ENCODE results near the gene IFNL2. TPM values are rescaled to one million over a fixed set of nuclear protein-coding genes. Genes with fewer than 3 reads are reported as not detected.
"Not testable (repeated sequence)": the region's sequence is repeated elsewhere in the genome, so short reads cannot be mapped to it uniquely, and the experiment has no call there.

IFNL2 gene
- total RNA-seq, 1 donor from 2014 or later, result not detected

- peaks cover 12% of the 10 kb centered on the region for H3K4me1 Mint-ChIP-seq (ENCODE audit: low read depth)
- no peaks in the 10 kb centered on the region for H3K9me3 Mint-ChIP-seq (ENCODE audit: low read depth)
- no peak overlapping the region for H3K4me3 Mint-ChIP-seq (ENCODE audit: unreplicated experiment)
- no peak overlapping the region for H3K27ac Mint-ChIP-seq (ENCODE audit: unreplicated experiment)
- peak; percentile 50 for DNase-seq (ENCODE audit: low spot score)
- H3K27me3 Mint-ChIP-seq (ENCODE audit: low read depth), result peaks cover 42% of the 10 kb centered on the region
- peaks cover 5% of the 10 kb centered on the region for H3K36me3 Mint-ChIP-seq (ENCODE audit: low read depth)
- TF ChIP-seq, protein P1, sequence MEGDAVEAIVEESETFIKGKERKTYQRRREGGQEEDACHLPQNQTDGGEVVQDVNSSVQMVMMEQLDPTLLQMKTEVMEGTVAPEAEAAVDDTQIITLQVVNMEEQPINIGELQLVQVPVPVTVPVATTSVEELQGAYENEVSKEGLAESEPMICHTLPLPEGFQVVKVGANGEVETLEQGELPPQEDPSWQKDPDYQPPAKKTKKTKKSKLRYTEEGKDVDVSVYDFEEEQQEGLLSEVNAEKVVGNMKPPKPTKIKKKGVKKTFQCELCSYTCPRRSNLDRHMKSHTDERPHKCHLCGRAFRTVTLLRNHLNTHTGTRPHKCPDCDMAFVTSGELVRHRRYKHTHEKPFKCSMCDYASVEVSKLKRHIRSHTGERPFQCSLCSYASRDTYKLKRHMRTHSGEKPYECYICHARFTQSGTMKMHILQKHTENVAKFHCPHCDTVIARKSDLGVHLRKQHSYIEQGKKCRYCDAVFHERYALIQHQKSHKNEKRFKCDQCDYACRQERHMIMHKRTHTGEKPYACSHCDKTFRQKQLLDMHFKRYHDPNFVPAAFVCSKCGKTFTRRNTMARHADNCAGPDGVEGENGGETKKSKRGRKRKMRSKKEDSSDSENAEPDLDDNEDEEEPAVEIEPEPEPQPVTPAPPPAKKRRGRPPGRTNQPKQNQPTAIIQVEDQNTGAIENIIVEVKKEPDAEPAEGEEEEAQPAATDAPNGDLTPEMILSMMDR (IDR thresholded peaks at IDR 0.05), result no peak
Measured at GRCh38 chr19:39308531-39309304, 40.5 kb downstream of the IFNL2 start.

- not testable (repeated sequence) for H3K4me1 Mint-ChIP-seq (ENCODE audit: low read depth); H3K27ac Mint-ChIP-seq (ENCODE audit: unreplicated experiment); H3K36me3 Mint-ChIP-seq (ENCODE audit: low read depth); H3K9me3 Mint-ChIP-seq (ENCODE audit: low read depth); DNase-seq (ENCODE audit: low spot score); H3K4me3 Mint-ChIP-seq (ENCODE audit: unreplicated experiment)
- H3K27me3 Mint-ChIP-seq (ENCODE audit: low read depth), result peaks cover 38% of the 10 kb centered on the region
Measured at GRCh38 chr19:39309305-39309670, 41.1 kb downstream of the IFNL2 start.

DNA sequence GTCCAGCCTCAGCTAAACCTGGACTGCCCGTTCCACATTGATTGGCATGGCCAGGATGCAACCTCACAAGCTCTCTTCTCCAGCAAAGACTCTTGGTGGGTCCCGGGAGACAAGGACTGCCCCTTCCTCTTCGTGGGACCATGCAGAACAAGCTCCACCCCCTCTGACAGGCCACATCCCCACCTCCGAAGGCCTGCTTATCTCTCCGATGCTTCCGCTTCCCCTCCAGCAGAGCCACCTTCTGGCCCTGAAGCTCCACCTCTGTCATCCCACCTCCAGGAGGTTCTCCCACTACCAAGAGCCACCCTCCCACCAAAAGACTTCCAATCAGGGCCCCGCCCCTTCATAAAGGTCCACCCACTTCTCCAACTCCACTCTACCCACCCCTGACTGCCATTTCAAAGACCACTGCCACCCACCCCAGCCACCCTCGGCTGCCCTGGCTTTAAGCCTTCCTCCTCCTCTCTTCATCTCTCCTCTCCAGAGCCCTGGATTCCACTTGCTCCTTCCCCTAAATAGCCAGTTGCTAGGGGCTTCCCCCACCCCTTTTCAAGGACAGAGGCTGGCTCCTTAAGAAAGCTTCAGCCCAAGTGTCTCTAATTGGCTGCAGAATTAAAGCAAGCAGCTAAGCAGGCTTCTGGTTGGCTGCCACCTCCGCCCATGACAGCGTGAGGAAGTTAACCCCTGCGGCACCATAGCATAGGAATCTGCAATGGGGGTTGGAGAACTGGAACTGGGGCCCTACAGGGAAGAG lies 42.5 kb downstream of the IFNL2 start:
- H3K9me3 Mint-ChIP-seq (ENCODE audit: low read depth), result no peaks in the 10 kb centered on the region
- peak; percentile 54 for DNase-seq (ENCODE audit: low spot score)
- H3K27ac Mint-ChIP-seq (ENCODE audit: unreplicated experiment), result no peak overlapping the region
- H3K4me3 Mint-ChIP-seq (ENCODE audit: unreplicated experiment), result no peak overlapping the region
- TF ChIP-seq, protein P1 (IDR thresholded peaks at IDR 0.05), result no peak
- peaks cover 3% of the 10 kb centered on the region for H3K36me3 Mint-ChIP-seq (ENCODE audit: low read depth)
- peaks cover 5% of the 10 kb centered on the region for H3K4me1 Mint-ChIP-seq (ENCODE audit: low read depth)
- peaks cover 24% of the 10 kb centered on the region for H3K27me3 Mint-ChIP-seq (ENCODE audit: low read depth)

- H3K4me3 Mint-ChIP-seq (ENCODE audit: unreplicated experiment), result no peak overlapping the region
- H3K4me1 Mint-ChIP-seq (ENCODE audit: low read depth), result peaks cover 2% of the 10 kb centered on the region
- DNase-seq (ENCODE audit: low spot score), result no peak
- H3K27me3 Mint-ChIP-seq (ENCODE audit: low read depth), result no peaks in the 10 kb centered on the region
- H3K27ac Mint-ChIP-seq (ENCODE audit: unreplicated experiment), result no peak overlapping the region
- H3K36me3 Mint-ChIP-seq (ENCODE audit: low read depth), result peaks cover 6% of the 10 kb centered on the region
- TF ChIP-seq, protein P1 (IDR thresholded peaks at IDR 0.05), result no peak
- H3K9me3 Mint-ChIP-seq (ENCODE audit: low read depth), result no peaks in the 10 kb centered on the region
Measured at GRCh38 chr19:39314016-39314728, 46.0 kb downstream of the IFNL2 start.

DNA sequence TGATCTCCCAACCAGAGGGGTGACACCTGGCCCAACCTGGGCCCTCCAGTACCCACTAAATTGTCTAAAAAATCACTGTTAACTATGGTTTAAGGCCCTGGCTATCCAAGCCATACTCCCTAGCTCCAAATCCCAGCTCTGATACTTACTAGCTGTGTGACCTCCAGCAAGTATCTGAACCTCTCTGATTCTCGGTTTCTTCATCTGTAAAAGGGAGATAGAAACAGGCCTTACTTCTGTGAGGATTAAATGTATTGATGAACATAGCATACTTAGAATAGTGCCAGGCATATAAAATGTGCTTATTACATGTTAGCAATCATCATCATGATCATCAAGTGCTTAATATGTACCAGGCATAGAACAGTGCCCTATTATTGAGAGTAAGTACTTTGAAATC lies 47.7 kb downstream of the IFNL2 start:
- Mint-ChIP-seq H3K9me3 (ENCODE audit: low read depth) (no peaks in the 10 kb centered on the region), H3K27ac (ENCODE audit: unreplicated experiment) (no peak overlapping the region), H3K27me3 (ENCODE audit: low read depth) (no peaks in the 10 kb centered on the region), H3K4me1 (ENCODE audit: low read depth) (peaks cover 10% of the 10 kb centered on the region), H3K36me3 (ENCODE audit: low read depth) (peaks cover 6% of the 10 kb centered on the region), H3K4me3 (ENCODE audit: unreplicated experiment) (no peak overlapping the region)
- no peak for DNase-seq (ENCODE audit: low spot score)
- TF ChIP-seq, protein P1 (IDR thresholded peaks at IDR 0.05), result no peak
